ENCODE data around the gene HOXB9.

DNA sequence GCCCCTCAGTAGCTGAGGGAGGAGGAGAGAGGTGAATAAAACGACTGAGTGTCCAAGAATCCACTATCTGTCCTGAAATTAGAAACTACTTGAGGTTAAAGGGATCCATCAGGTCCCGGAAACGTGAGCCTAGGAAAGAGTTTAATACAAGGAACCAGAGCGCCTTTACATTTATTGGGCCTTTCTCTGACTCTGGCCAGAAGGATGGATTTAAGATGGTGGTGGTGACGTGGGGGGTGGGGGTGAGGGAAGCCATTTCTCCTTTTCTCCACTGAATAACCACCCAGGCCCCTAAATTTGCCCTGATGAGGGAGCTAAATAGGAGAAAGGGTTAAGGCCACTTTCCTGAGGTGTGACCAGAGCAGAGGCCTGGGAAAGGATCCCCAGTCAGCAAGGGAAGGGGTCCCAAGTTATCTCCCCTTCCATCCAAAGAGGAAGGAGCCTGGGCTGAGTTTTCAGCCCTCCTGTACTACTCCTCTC lies 1.0 kb upstream of the HOXB9 start:
- TF ChIP-seq, protein P1, sequence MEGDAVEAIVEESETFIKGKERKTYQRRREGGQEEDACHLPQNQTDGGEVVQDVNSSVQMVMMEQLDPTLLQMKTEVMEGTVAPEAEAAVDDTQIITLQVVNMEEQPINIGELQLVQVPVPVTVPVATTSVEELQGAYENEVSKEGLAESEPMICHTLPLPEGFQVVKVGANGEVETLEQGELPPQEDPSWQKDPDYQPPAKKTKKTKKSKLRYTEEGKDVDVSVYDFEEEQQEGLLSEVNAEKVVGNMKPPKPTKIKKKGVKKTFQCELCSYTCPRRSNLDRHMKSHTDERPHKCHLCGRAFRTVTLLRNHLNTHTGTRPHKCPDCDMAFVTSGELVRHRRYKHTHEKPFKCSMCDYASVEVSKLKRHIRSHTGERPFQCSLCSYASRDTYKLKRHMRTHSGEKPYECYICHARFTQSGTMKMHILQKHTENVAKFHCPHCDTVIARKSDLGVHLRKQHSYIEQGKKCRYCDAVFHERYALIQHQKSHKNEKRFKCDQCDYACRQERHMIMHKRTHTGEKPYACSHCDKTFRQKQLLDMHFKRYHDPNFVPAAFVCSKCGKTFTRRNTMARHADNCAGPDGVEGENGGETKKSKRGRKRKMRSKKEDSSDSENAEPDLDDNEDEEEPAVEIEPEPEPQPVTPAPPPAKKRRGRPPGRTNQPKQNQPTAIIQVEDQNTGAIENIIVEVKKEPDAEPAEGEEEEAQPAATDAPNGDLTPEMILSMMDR (conservative IDR thresholded peaks at IDR 0.05; ENCODE audit: low read length): no peak
- TF ChIP-seq EZH2phosphoT487 (IDR thresholded peaks at IDR 0.05; ENCODE audit: borderline replicate concordance, low read depth, low read length): no peak
